HK-2 (cell line): ENCODE results near the gene MSH4.
"Not testable (repeated sequence)": the region's sequence is repeated elsewhere in the genome, so short reads cannot be mapped to it uniquely, and the experiment has no call there.

ENCODE experiments used
- DNase-seq: peaks from one replicate; pipeline ENCODE4 v3.0.0-alpha.2; 2018; ENCODE audit not compliant: unreplicated experiment

The MSH4 gene

DNA sequence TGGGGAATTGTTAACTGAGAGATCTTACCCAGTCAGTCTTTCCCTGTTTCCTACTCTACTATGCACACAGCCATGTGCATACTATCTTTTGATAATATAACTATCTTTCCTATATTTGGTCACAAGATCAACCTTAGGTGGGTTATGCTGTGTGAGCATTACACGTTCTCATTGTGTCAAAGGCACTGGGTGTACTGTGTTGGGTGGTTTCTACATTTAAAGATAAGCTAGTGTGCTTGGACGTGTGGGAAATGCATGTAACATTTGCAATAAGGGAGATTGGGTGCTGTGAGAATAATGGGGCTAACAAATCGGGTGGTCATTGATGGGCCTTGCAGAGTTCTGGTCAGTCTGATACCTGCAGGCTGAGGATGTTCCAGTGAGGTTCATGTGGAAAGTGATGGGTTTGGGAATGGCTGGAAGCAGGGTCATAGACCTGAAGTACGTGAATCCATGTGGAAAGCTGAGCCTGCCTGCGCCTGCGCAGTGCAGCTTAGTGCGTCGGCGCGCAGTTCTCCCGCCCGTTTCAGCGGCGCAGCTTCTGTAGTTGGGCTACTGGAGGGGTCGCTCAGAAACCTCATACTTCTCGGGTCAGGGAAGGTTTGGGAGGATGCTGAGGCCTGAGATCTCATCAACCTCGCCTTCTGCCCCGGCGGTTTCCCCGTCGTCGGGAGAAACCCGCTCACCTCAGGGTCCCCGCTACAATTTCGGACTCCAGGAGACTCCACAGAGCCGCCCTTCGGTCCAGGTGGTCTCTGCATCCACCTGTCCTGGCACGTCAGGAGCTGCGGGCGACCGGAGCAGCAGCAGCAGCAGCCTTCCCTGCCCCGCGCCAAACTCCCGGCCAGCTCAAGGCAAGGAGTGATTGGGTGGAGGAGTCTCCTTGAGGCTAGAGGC is at the start of gene MSH4:
Gene MSH4 (plus strand): TSS at position 507 of the 897 bp plus-strand sequence. CDS start 104 bp downstream, at position 611.
- DNase-seq = peak; percentile 34

DNA sequence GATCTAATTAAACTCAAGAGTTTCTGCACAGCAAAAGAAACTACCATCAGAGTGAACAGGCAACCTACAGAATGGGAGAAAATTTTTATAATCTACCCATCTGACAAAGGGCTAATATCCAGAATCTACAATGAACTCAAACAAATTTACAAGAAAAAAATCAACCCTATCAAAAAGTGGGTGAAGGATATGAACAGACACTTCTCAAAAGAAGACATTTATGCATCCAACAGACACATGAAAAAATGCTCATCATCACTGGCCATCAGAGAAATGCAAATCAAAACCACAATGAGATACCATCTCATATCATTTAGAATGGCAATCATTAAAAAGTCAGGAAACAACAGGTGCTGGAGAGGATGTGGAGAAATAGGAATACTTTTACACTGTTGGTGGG is 39.5 kb upstream of the MSH4 start:
- DNase-seq = not testable (repeated sequence)

DNA sequence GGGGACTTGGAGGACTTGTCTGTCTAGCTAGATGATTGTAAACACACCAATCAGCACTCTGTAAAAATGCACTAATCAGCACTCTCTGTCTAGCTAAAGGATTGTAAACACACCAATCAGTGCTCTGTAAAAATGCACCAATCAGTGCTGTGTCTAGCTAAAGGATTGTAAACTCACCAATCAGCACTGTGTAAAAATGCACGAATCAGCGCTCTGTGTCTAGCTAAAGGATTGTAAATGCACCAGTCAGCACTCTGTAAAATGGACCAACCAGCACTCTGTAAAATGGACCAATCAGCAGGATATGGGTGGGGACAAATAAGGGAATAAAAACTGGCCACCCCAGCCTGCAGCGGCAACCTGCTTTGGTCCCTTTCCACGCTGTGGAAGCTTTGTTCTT is 38.1 kb upstream of the MSH4 start:
- not testable (repeated sequence) for DNase-seq

DNA sequence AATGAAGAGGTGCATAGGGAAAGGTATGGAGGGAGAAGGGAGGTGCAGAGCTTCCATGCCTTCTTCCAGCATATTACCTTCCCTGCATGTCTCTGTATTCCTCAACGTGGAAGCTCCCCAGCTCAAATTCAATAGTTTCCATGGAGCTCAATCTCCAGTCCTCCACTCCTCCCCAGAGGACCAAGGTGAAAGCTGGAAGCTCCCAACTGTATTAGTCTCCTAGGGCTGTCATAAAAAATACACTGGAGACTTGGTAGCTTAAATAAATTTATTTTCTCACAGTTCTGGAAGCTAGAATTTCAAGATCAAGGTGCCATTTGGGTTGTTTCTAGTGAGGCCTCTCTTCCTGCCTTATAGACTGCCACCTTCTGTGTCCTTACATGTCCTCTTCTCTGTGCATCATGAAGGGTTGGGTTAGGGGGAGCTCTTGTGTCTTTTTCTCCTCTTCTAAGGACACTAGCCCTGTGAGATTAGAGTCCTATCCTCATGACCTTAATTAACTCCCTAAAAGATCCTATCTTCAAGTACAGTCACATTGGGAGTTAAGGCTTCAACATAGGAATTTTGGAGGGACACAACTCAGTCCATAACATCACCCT is 32.5 kb upstream of the MSH4 start:
- DNase-seq = no peak

DNA sequence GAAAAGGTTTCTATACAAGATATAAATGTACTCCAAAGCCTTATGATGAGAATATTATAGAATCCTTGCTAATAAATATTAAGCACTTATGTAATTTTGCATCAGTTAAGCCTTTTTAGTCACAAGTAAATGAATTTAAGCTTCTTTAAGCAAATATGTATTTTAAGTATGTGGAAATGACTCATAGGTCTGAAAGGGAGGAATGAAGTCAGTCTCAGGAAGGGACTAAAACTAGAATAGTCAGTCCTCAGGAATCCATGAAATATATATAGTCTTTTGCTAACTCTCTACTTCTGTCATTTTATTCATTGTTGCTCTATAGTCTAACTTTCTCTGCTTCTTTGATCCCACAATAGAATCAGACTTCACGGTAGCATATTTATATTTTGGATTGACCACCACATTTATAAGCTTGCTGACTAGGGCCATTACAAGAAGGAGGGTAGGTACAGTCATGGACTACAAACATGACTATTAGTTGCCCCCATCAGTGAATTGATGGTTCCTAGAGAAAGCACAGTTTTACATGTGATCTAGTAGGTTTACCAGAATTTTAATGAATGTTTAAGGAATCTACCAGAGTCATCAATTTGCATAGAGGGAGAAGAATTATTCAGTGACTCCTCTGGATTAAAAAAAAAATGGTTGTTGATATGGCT is 30.9 kb upstream of the MSH4 start:
- DNase-seq = no peak

DNA sequence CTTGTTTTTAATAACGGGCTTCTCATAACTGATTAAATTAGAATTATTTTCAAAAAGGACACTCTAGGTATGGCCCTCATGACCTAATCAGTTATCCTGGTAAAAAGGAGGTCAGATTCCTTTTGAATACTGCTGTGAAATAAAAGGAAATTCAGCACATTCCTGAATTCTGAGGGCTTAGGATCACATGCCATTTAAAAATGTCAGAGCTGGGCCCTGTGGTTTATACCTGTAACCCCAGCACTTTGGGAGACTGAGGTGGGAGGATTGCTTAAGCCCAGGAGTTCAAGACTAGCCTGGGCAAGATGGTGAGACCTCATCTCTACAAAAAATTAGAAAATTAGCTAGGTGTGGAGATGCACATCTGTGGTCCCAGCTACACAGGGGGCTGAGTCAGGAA is 28.7 kb upstream of the MSH4 start:
- DNase-seq = no peak

DNA sequence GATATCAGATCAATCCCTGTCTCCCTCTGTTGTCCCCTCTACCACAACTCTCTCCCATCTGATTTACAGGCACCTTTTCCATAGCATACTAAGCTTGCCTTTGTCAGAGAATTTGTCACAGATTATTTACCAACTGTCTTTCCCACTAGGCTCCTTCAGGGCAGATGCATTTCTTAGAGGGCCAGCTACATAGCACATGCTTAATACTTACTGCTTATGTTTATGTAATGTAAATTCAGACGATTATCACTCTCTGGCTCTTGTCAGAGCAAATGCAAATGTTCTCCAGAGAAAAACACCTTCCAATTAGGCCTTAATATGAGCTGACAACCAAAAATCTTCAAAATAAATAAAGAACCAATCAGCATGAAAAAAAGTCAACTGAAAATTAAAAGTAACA is 25.9 kb upstream of the MSH4 start:
- no peak for DNase-seq

DNA sequence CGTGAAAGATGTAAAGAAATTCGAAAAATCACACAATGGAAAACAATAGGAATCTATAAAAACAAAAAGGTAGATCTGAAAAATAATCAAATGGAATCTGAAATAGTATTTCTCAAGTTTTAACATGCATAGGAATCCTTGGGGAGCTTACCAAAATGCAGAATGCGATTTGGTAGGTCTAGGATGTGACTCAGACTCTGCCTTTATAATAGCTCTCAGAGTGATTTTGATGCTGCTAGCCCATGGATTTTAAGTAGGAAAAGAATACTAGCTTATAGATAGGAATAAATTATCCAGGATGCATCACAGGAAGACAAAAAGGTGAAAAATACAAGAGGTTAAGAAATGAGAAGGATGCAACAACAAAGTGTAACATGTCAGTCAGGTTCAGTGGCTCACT is 24.7 kb upstream of the MSH4 start:
- no peak for DNase-seq

DNA sequence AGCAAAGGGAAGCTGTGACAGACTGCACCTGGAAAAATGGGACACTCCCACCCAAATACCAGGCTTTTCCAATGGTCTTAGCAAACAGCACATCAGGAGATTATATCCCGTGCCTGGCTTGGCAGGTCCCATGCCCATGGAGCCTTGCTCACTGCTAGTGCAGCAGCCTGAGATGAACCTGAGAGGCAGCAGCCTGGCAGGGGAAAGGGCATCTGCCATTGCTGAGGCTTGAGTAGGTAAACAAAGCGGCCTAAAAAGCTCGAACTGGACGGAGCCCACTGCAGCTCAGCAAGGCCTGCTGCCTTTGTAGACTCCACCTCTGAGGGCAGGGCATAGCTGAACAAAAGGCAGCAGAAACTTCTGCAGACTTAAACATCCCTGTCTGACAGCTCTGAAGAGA is 18.9 kb upstream of the MSH4 start:
- DNase-seq = not testable (repeated sequence)

DNA sequence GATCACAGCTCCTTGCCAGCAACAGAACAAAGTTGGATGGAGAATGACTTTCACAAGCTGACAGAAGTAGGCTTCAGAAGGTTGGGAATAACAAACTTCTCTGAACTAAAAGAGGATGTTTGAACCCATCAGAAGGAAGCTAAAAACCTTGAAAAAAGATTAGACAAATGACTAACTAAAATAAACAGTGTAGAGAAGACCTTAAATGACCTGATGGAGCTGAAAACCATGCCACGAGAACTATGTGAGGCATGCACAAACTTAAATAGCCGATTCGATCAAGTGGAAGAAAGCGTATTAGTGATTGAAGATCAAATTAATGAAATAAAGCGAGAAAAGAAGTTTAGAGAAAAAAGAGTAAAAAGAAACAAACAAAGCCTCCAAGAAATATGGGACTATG is 18.0 kb upstream of the MSH4 start:
- DNase-seq = not testable (repeated sequence)

DNA sequence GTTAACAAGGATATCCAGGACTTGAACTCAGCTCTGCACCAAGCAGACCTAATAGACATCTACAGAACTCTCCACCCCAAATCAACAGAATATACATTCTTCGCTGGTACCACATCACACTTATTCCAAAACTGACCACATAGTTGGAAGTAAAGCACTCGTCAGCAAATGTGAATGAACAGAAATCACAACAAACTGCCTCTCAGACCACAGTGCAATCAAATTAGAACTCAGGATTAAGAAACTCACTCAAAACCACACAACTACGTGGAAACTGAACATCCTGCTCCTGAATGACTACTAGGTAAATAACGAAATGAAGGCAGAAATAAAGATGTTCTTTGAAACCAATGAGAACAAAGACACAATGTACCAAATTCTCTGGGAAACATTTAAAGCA is 16.5 kb upstream of the MSH4 start:
- not testable (repeated sequence) for DNase-seq

DNA sequence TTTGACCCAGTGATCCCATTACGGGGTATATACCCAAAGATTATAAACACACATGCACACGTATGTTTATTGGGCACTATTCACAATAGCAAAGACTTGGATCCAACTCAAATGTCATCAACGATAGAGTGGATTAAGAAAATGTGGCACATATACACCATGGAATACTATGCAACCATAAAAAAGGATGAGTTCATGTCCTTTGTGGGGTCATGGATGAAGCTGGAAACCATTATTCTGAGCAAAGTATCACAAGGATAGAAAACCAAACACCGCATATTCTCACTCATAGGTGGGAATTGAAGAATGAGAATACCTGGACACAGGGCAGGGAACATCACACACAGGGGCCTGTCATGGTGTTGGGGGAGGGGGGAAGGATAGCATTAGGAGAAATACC is 12.8 kb upstream of the MSH4 start:
- DNase-seq = not testable (repeated sequence)

DNA sequence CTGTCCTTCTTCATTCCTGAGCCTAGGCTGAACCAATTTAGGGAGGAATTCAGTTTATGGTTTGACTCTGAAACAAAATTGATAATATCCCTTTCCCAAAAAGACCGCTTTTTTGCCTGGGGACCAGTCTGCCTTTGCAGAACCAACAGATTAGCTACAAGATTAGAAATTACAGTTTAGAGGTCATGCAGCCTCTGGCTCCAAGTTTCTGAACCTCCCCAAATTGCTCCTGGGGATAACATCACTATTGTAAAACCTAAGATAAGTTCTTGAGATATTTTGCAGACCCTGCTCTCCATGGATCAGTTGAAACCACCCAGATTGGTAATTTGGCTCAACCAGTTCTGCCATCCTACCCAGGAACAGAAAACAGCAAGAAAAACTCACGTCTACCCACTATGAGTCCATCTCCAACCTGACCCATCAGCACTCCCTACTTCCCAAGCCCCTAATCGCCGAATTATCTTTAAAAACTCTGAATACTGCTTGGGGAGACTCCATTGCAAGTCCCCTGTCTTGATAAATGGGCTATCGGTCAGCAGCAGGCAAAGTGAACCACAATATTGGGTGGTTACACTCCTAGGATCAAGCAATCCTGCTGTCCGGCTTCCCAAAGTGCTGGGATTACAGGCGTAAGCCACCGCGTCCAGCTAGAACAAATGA is 11.2 kb upstream of the MSH4 start:
- no peak for DNase-seq

DNA sequence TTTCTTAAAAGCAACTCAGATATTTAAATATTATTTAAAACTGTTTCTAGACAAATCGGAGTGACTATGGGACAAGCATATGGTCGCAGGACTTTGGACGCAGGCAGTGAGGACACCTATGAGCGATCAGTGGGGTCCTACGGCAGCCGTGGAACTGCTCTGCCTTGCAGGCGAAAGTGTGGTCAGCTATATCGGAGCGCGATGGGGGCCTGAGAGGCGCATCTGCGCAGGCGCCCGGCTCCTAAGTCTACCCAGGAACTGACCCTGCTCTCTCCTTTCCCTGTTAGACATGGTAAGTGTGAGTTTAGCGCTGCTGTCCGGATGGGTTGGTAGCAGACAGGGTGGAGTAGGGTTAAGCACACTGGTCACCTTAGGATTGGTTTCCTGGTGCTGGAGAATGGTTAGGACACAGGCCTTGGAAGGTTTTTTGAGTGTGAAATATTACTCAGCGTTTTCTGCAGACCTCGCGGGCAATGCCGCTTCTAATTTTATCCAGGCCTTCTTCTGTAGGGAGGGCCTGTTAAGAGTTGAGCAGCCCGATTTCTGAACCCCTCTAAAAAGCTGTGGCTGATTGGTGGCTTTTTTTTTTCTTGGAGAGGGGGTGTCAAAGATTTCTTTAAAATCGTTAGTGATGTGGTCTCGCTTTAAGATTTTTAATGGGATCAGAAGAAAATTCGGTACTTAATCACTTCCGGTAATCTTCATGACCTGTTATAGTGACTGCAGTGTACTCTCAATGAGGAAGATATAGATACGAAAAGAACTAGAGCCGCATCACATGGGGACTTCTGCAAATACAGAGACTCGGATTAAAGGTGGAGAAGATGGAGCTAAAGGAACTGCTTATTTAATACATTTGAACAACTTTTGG is 10.5 kb upstream of the MSH4 start, which contains the start of gene RABGGTB:
Gene RABGGTB (plus strand): TSS at position 274 of the 871 bp plus-strand sequence. CDS start 16 bp downstream, at position 290.
- DNase-seq = peak; percentile 96

DNA sequence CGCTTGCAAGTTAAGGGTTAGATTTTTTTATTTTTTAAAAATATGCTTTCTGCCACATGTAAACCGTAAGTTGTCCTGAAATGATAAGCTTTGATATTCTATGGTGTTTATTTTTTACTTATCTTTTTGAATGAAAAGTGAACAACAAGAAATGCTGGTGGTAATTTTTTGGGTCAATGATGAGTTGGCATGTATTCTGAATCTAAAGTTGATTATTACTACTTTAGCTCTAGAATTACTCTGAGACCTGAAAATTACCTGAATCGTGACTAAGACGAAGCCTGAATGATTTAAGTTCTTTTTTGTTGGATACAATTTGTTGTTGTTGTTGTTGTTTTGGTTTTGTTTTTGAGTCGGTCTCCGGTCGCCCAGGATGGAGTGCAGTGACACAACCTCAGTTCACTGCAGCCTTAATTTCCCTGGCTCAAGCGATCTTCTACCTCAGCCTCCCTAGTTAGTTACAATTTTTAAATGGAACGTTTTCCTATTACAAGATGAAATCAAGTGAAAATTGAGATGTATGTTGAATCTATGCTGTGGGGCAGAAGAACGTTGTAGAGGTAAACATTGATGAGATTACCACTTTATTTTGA is 9.7 kb upstream of the MSH4 start:
- DNase-seq = no peak

DNA sequence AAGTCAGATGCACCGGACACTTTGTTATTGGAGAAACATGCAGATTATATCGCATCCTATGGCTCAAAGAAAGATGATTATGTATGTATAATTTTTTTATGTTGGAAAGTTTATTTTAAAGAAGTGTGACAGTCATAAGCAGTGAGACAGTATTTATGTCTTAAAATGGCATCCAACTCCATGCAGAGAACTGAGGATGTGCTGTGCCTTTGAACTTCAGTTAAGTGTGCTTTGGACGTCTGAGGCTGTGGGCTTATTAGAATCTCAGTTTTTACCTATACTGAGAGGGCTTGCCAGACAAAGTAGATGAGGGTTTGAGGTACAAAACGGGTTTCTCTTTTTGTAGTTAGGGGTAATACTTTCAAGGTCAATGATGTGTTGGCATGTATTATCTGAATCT is 9.2 kb upstream of the MSH4 start:
- DNase-seq = no peak

DNA sequence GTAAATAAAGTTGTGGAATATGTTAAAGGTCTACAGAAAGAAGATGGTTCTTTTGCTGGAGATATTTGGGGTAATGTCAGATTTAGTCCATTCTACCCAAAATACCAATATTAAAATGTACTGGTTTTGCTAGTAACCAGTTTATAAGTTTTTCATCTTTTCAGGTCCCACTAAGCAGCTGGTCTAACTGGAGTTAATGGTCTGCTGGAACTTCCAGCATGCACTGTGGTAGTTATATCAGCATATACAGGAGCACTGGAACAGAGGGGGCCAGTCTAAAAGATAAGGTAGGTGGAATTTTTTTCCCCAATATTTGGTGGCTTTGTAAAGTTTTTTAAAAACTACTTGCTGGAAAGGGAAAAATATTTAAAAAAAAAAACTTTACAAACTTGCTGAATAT is 6.7 kb upstream of the MSH4 start:
- no peak for DNase-seq

DNA sequence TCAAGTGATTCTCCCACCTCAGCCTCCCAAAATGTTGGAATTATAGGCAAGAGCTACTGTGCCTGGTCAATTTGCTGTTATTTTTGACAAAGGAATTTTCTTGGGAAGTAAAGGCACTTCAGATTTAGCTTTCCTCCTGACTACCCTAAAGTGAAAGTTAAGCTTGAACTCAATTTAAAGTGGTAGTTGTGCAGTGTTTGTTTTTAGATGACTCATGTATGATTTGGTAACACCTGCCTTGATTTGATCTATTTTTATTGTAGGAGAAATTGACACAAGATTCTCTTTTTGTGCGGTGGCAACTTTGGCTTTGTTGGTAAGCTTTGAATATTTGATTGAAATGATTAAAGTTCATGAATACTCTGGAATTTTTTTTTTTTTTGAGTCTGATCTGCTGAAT is 5.7 kb upstream of the MSH4 start:
- DNase-seq = no peak

DNA sequence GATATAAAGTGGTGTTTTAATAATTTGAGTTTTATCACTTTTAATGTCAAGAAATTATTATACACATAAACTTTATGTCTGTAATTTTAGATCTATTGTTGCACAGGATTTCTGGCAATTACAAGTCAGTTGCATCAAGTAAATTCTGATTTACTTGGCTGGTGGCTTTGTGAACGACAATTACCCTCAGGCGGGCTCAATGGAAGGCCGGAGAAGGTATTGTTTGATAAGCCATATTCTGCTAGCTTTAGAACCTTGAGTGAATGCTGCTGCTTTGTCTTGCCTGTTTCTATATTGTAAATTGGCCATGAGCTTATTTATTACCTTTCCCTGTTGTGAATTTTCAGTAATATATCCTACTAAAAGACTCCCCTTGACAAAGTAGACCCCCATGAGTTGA is 4.6 kb upstream of the MSH4 start:
- no peak for DNase-seq

DNA sequence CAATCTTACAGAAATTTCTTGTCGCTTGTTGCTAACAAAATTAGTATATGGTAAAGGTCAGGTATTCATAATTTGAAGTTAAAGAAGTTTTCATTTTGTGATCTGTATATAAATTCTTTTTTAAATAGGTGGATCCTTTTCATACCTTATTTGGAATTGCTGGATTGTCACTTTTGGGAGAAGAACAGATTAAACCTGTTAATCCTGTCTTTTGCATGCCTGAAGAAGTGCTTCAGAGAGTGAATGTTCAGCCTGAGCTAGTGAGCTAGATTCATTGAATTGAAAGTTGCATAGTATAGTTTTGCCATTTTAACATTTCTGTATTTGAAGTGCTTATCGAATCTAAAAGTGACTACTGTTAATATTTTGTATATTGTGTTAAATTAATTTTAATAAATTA is 2.3 kb upstream of the MSH4 start:
- no peak for DNase-seq

DNA sequence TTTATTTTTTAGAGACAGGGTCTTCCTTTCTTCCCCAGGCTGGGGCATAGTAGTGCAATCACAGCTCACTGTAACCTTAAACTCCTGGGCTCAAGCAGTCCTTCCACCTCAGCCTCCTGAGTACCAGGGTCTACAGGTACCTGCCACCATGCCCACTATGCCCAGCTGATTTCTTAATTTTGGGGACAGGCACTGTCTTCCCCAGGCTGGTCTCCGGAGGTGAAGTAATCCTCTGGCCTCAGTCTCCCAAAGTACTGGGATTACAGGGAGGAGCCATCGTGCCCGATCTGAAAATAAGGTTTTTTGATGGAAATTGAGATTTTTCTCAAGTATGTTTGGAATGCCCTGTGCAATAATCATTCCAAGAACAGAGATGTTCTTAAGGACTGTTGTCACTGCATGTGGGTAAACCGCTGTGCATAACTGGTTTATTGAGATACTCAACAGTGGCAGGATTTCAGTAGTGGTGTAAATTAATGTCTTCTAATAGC is 934 bp upstream of the MSH4 start:
- no peak for DNase-seq
